Stimulated activated CD4-positive, alpha-beta T cell treated with anti-CD3 and anti-CD28 coated beads, Interleukin-12 subunit alpha, Interleukin-12 subunit beta, amount 100 ng/mL, for 24 hours (primary cell): Measurements from ENCODE around the gene LRTM2.

Experiments
- DNase-seq, 2 experiments: peaks; one replicate each; pipeline ENCODE4 v3.0.0-alpha.2; 2020; ENCODE audit warnings: low read depth in 2 of 2

Gene LRTM2

GRCh38 chr12:1820191-1820895 is at the start of gene LRTM2:
Gene LRTM2, plus strand, starts transcription at chr12:1820565. Its CDS starts 7,584 bp downstream, at chr12:1828149.
- DNase-seq, result no peak

- DNase-seq, result no peak
These were observed 46.3 kb upstream of the LRTM2 start for GRCh38 chr12:1773937-1774655.

GRCh38 chr12:1776170-1776921 is 44.0 kb upstream of the LRTM2 start:
- DNase-seq, result no peak

- DNase-seq, result no peak
These were observed 42.6 kb upstream of the LRTM2 start for GRCh38 chr12:1777798-1778197.

GRCh38 chr12:1778911-1779310 is 41.5 kb upstream of the LRTM2 start:
- DNase-seq, result no peak

GRCh38 chr12:1779783-1780182 is 40.6 kb upstream of the LRTM2 start:
- DNase-seq, result no peak

- DNase-seq, result no peak
These were observed 38.6 kb upstream of the LRTM2 start for GRCh38 chr12:1781772-1782171.

GRCh38 chr12:1782215-1782614 is 38.1 kb upstream of the LRTM2 start:
- no peak for DNase-seq

GRCh38 chr12:1787714-1788113 is 32.7 kb upstream of the LRTM2 start:
- DNase-seq, result no peak

- DNase-seq, result no peak
These were observed 29.9 kb upstream of the LRTM2 start for GRCh38 chr12:1790444-1790843.

- peak in 1 of 2 experiments; percentile 50 for DNase-seq
These were observed 29.1 kb upstream of the LRTM2 start for GRCh38 chr12:1791104-1791841.

GRCh38 chr12:1792406-1792805 is 28.0 kb upstream of the LRTM2 start:
- DNase-seq, result no peak

GRCh38 chr12:1793426-1794210 is 26.7 kb upstream of the LRTM2 start:
- no peak for DNase-seq

- DNase-seq, result no peak
These were observed 25.8 kb upstream of the LRTM2 start for GRCh38 chr12:1794440-1795090.

- no peak for DNase-seq
These were observed 25.1 kb upstream of the LRTM2 start for GRCh38 chr12:1795221-1795784.

GRCh38 chr12:1795785-1796514 is 24.4 kb upstream of the LRTM2 start:
- DNase-seq, result peak; percentile 88 to 91

- peak in 1 of 2 experiments; percentile 36 for DNase-seq
These were observed 23.8 kb upstream of the LRTM2 start for GRCh38 chr12:1796515-1797010.

- peak; percentile 34 to 53 for DNase-seq
These were observed 23.1 kb upstream of the LRTM2 start for GRCh38 chr12:1797011-1797901.
